GM12873 (cell line): ENCODE data around the gene RANBP10.

Experiments used
- CTCF ChIP-seq: IDR thresholded peaks from 2 replicates; pipeline ENCODE4 v1.5.1; 2012; ENCODE audit warnings: low read depth, mild to moderate bottlenecking, moderate library complexity, low read length, control low read depth; ENCODE audit not compliant: insufficient read depth; ENCODE audit errors: missing control alignments

The RANBP10 gene

DNA sequence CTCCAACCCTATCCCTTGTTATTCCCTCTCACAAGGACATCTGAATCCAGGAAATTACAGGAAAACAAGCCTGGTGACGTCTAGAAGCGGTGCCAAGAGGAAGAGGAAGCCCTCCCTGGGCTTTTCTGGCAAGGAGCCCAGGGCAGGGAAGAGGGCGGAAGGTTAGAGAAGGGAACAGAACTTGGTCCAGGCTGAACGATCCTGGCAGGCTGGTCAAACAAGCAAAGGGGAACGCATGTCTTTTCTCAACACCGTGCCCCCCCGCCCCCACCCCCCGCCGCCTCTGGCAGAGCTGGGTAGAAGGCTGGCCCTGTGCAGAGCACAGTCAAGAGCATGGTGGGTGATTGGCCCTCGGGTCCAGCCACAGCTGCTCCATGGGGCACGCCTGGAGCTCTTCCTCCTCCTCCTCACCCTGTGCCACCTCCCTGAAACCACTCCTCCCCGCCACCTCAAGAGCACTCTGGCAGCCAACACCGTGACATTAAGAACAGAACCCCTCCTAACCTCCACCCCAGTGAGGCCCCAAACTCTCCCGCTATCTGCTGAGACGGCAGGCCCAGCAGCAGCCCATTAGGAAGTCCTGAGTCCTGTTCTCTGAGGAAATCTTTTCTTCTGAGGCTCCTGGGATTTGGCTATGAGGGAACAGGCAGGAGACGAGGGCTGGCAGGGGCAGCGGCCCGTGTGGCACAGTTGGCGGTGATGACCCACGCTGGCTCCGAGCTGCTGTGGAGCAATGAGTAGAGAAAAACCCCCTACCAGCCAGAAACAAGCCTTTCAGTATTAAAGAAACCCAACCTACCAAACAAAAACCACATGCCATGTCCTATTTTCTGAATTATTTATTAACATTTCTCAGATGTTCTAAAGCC is 132.4 kb downstream of the RANBP10 start:
- no peak for TF ChIP-seq CTCF
